GM13977 (cell line): ENCODE data around the gene TGFBR1.

Experiments
- DNase-seq: peaks from one replicate; pipeline ENCODE4 v3.0.0; 2012; ENCODE audit warnings: low spot score
- in situ Hi-C: fragments of 300-500 bp; cut with MboI; formaldehyde crosslinking; loops from one replicate; pipeline ENCODE4 v1.12.0; 2022; ENCODE audit warnings: low sequenced_read_pairs, low pct_unique_long_range_greater_than_20kb, mixed read lengths, inconsistent platforms; ENCODE audit not compliant: unreplicated experiment
- TF ChIP-seq, protein P1 (sequence below): IDR thresholded peaks from 2 replicates; pipeline ENCODE4 v1.5.1; 2012; ENCODE audit warnings: mild to moderate bottlenecking, control low read depth; ENCODE audit not compliant: insufficient read depth; ENCODE audit errors: extremely low read depth, missing control alignments

TGFBR1 gene

GRCh38 chr9:99121604-99122003 is 16.7 kb downstream of the TGFBR1 start:
- TF ChIP-seq, protein P1, sequence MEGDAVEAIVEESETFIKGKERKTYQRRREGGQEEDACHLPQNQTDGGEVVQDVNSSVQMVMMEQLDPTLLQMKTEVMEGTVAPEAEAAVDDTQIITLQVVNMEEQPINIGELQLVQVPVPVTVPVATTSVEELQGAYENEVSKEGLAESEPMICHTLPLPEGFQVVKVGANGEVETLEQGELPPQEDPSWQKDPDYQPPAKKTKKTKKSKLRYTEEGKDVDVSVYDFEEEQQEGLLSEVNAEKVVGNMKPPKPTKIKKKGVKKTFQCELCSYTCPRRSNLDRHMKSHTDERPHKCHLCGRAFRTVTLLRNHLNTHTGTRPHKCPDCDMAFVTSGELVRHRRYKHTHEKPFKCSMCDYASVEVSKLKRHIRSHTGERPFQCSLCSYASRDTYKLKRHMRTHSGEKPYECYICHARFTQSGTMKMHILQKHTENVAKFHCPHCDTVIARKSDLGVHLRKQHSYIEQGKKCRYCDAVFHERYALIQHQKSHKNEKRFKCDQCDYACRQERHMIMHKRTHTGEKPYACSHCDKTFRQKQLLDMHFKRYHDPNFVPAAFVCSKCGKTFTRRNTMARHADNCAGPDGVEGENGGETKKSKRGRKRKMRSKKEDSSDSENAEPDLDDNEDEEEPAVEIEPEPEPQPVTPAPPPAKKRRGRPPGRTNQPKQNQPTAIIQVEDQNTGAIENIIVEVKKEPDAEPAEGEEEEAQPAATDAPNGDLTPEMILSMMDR: no peak
- no peak for DNase-seq
- in situ Hi-C loops: no loop called here

DNA sequence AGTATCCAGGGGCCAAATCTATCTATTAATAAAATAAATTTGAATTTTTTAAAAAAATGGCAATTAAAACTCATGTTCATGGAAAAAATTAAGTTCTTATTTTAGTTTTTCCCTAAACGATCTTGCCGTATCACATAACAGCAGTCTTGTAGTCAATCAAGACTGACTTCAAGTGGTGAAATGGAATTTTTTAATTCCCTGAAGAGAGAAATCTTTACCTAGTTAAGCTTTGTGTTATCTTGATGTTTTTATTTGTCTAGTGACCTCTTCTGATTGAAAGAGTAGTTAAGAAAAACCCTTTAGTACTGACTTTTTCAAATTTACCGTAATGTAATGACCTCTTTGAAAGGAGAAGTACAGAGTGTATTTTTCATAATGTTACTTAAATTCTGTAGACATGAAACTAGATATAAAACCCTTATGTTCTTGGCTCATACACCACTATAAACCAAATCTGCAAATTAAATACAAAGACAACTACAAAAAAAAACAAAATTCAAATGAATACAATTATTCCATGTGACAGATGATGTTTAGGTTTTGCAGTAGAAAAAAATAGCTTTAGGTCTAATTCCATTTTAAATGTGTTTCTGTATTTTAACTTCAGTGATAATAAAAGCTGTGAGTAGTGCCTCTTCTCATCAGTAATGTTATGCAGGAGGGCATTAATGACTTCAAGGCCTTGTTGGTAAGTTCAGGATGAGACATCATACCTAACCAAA is 19.8 kb downstream of the TGFBR1 start:
- in situ Hi-C loops: loop anchor here (25.0 kb wide), 1 partner anchor 262 kb away; no protein-coding TSS in a partner anchor

GRCh38 chr9:99125446-99125845 is 20.5 kb downstream of the TGFBR1 start:
- no peak for DNase-seq
- TF ChIP-seq, protein P1: no peak
- in situ Hi-C loops: loop anchor here (25.0 kb wide), 1 partner anchor 263 kb away; no protein-coding TSS in a partner anchor

More for the DNA sequence above, 19.8 kb downstream of the TGFBR1 start:
- TF ChIP-seq, protein P1: no peak
- DNase-seq: no peak

DNA sequence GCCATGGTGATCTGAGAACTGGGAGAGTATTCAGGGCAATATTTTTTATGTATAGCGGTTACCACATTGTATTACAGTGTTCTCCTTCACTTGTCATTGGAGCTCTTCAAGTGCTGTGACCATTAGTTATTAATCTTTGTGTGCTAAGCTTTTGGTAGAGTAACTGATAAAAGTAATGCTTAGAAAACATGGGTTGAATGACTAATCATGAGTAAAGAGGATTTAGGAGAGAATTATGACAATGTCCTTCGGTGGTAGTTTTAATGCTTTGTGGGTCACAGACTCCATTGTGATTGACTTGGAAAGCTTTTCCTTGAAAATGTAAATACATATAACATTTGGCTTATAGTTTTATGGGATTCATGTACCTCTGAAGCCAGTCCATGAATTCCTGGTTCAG is 21.4 kb downstream of the TGFBR1 start:
- DNase-seq: no peak
- TF ChIP-seq, protein P1: no peak
- in situ Hi-C loops: loop anchor here (25.0 kb wide), 1 partner anchor 264 kb away; no protein-coding TSS in a partner anchor

DNA sequence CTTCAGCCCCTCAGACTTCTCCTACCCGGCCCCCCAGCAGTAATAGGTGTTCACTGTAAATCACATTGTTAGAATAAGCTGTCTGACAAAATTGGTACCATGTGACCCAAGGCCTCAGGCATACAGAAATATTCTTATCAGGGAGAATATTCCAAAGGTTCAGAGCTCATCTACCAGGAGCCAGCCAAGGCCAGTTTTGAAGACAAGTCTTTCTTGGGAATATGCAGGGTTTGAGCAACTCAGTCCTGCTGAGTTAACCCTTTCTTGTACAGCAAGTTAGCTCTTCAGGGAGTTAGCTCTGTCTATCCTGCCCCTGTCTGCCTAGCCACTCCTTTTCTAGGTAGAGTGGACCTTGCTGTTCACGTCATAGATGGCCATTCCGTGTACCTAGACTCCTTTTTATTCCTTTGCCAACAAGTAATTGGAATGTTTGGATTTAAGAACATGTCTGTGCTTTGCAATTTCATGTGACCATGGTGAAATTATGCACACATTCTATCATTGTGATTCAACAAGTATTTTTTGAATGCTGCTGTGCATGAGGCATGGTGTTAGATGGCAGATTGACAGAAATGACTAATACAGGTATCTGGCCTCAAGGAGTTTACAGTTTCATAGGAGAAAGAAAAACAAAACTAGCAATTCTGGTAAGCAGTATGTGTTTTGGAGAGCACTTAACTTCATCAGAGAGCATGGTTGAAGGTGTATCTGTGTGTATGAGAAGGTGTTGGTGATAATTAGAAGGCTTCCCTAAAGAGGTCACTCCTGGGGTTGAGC is 22.6 kb downstream of the TGFBR1 start:
- in situ Hi-C loops: loop anchor here (25.0 kb wide), 1 partner anchor 265 kb away; no protein-coding TSS in a partner anchor

DNA sequence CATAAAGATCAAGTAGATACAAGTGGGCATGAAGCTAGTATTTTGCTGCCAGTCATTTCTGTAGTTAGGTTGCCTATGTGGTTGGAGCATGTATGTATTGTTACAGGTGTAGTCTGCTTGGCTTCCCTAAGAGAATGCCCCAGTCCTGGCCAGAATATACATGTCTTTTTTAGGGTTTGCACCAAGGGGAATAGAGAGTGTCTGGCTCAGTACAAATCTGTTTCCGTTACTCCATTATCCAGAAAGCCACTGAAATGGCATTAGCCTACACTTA is 23.2 kb downstream of the TGFBR1 start:
- TF ChIP-seq, protein P1: no peak
- in situ Hi-C loops: loop anchor here (25.0 kb wide), 1 partner anchor 266 kb away; no protein-coding TSS in a partner anchor
- no peak for DNase-seq

More for the DNA sequence above, 22.6 kb downstream of the TGFBR1 start:
- DNase-seq: no peak
- TF ChIP-seq, protein P1: no peak
